Cardiac fibroblast (primary cell): ENCODE measurements around the gene USP3.

ENCODE experiments used
- DNase-seq, 2 donors: peaks; one replicate each; pipeline versions ENCODE4 v3.0.0 to v3.0.0-alpha.2; 2010; ENCODE audit warnings: low read depth in 2 of 2
- H3K4me3 ChIP-seq, 2 donors: replicated peaks in 1 of 2; 1 replicate in 1 of 2; 2 replicates in 1 of 2; pipeline ENCODE4 v1.5.1; 2011; ENCODE audit warnings: low read depth in 2 of 2, low read length in 2 of 2, mild to moderate bottlenecking in 2 of 2, moderate library complexity in 1 of 2
- CTCF ChIP-seq: IDR thresholded peaks from one replicate; pipeline ENCODE4 v1.5.1; 2011; ENCODE audit warnings: low read depth, mild to moderate bottlenecking, low read length, inconsistent platforms

Gene USP3

GRCh38 chr15:63522225-63522578, 17.8 kb downstream of the USP3 start:
- DNase-seq: peak in 1 of 2 donors; percentile 33
- no peak overlapping the region for H3K4me3 ChIP-seq
- TF ChIP-seq CTCF: no peak

GRCh38 chr15:63523306-63523990, 19.1 kb downstream of the USP3 start:
- H3K4me3 ChIP-seq: no peak overlapping the region
- no peak for TF ChIP-seq CTCF
- peak in 1 of 2 donors; percentile 45 for DNase-seq

- no peak for TF ChIP-seq CTCF
- DNase-seq: no peak
These were observed 20.1 kb downstream of the USP3 start for GRCh38 chr15:63524316-63525015.

GRCh38 chr15:63526401-63526800, 22.0 kb downstream of the USP3 start:
- TF ChIP-seq CTCF: no peak
- no peak for DNase-seq

More at GRCh38 chr15:63524316-63525015, 20.1 kb downstream of the USP3 start:
- H3K4me3 ChIP-seq: no peak overlapping the region

GRCh38 chr15:63528138-63528659, 23.8 kb downstream of the USP3 start:
- no peak for DNase-seq
- TF ChIP-seq CTCF: no peak
- no peak overlapping the region for H3K4me3 ChIP-seq

More at GRCh38 chr15:63526401-63526800, 22.0 kb downstream of the USP3 start:
- no peak overlapping the region for H3K4me3 ChIP-seq

GRCh38 chr15:63530235-63530634, 25.8 kb downstream of the USP3 start:
- no peak for TF ChIP-seq CTCF
- H3K4me3 ChIP-seq: no peak overlapping the region
- no peak for DNase-seq
